Ecto neural progenitor cell (in vitro differentiated cells): Measurements from ENCODE around the gene BICRAL.
"Not testable (repeated sequence)": the region's sequence is repeated elsewhere in the genome, so short reads cannot be mapped to it uniquely, and the experiment has no call there.

Source experiments
- DNase-seq: peaks from one replicate; pipeline ENCODE4 v3.0.0-alpha.2; 2018; ENCODE audit warnings: low spot score

The BICRAL gene

DNA sequence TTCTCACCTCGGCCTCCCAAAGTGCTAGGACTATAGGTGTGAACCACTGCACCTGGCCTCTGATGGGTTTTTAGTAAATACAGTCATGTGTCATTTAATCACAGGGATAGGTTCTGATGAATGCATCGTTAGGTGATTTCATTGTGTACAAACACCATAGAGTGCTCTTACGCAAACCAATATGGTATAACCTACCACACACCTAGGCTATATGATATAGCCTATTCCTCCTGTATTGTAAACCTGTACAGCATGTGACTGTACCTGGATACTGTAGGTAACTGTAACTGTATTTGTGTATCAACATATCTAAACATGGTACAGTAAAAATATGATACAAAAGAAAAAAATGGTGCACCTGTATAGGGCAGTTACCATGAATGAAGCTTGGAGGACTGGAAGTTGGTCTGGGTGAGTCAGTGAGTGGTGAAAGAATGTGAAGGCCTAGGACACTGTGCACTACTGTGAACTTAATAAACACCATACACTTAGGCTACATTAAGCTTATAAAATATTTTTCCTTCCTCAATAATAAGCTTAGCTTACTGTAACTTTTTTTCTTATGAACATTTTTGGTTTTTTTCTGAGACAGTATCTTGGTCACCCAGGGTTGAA, 10.0 kb downstream of the BICRAL start:
- DNase-seq = no peak

GRCh38 chr6:42795651-42796050, 13.8 kb downstream of the BICRAL start:
- DNase-seq = no peak

- DNase-seq = no peak
Measured at GRCh38 chr6:42796171-42796570, 14.3 kb downstream of the BICRAL start.

GRCh38 chr6:42797696-42798095, 15.8 kb downstream of the BICRAL start:
- DNase-seq = not testable (repeated sequence)

GRCh38 chr6:42805297-42805861, 23.5 kb downstream of the BICRAL start:
- DNase-seq = no peak

DNA sequence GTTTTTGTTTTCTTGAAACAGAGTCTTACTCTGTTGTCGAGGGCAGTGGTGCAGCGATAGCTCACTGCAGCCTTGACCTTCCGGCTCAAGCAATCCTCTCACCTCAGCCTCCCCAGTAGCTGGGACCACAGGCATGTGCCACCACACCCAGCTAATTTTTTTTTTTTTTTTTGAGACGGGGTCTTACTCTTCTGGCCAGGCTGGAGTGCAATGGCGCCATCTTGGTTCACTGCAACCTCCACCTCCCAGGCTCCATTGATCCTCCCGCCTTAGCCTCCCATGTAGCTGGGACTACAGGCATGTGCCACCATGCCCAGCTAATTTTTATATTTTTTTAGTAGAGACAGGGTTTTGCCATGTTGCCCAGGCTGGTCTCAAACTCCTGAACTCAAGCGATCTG, 24.5 kb downstream of the BICRAL start:
- not testable (repeated sequence) for DNase-seq

GRCh38 chr6:42808492-42809483, 26.9 kb downstream of the BICRAL start:
- no peak for DNase-seq

GRCh38 chr6:42813074-42813645, 31.3 kb downstream of the BICRAL start:
- no peak for DNase-seq

DNA sequence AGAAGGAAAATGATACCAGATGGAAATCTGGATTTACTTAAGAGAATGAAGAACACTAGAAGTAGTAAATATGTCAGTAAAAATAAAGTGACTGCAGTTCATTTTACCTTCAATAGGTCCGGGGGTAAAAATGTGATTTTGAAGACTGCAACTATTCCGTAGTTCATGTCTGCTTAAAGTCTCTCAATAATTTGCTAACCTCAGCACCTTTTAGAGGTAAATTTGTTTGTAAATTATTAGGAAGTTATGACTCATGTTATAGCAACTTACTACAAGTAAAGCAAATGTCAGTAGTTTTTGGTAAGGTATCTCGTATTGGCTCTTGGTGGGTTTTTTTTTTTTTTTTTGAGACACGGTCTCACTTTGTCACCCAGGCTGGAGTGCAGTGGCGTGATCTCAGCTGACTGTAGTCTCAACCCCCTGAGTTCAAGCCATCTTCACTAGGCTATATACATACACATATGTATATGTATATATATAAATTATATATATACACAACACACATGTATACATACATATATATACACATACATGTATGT, 32.1 kb downstream of the BICRAL start:
- no peak for DNase-seq

DNA sequence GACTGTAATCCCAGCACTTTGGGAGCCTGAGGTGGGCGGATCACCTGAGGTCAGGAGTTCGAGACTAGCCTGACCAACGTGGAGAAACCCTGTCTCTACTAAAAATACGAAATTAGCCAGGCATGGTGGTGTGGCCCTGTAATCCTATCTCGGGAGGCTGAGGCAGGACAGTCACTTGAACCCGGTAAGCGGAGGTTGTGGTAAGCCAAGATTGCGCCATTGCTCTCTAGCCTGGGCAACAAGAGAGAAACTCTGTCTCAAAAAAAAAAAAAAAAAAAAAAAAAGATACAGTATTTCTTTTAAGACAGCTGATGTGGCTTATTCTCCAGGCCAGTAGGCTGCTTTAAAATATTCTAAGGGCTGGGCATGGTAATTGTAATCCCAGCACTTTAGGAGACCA, 33.9 kb downstream of the BICRAL start:
- DNase-seq = not testable (repeated sequence)

GRCh38 chr6:42817907-42818306, 36.1 kb downstream of the BICRAL start:
- DNase-seq = no peak

GRCh38 chr6:42818416-42818815, 36.6 kb downstream of the BICRAL start:
- no peak for DNase-seq

DNA sequence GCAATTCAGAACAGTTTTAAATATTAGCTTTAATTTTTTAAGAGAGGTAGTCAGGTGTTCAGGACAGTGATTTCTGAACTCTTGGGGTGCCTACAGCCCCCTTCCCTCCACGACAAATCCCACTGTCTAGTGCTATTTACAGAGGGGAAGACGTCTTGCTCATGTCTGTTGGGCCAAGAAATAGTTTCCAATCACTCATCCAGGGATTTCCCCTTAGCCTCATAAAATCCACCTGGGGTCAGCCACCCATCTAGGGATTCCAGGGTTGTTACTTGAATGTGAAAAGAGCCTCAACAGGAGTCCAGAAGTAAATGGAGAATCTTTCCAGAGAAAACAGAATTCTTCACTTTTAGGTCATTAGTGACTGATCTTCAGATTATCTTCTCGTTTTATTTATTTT, 37.0 kb downstream of the BICRAL start:
- no peak for DNase-seq

DNA sequence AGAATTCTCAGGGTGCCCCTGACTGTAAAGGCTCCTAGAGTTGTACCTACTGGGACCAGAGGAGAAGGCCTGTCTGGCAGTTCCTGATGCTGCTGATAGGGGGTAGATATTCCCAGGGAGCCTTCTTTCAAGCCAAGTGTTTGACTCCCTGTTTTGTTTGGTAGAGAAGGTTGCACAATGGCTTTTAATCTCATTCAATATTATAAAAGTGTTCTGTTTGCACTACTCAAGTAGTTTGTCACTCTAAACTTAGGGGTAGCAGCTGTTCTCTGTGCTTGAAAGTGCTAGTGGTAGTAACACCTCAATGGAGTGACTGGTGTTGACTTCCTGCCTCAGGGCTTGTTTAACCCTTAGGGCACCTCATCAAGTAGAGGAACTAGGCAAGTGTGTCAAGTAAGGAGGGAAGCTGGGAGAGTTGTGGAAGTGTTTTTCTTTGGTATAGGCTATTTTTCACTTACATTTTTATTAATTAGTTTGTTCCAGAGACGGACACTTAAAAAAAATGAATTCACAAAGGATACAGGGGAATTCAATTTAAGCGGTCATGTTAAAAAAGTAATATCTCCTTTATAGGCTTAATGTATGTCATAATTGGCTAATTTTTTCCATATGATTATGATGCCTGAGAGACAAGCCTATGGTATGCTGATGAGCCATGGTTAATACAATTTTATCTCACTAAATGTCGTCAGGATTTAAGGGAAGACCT, 38.1 kb downstream of the BICRAL start:
- no peak for DNase-seq

GRCh38 chr6:42820512-42821340, 38.9 kb downstream of the BICRAL start:
- no peak for DNase-seq

GRCh38 chr6:42821341-42821668, 39.5 kb downstream of the BICRAL start:
- DNase-seq = no peak

DNA sequence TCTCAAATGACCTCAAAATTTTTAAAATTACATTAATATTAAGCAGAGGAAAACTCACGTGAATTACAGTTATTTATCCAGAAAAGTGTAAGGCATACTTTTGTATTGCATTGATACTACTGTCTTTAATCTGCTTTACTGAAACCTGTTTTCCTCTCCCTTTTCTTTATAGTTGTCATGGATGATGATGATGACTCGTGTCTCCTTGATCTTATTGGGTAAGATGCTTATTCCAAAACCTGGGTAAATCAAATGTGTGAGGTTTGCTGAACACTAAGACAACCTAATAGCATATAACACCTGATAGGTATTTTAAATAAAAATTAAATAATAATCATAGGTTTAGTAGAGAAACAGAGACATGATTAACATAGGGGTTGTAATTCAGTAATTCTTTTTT, 40.0 kb downstream of the BICRAL start:
- DNase-seq = no peak

DNA sequence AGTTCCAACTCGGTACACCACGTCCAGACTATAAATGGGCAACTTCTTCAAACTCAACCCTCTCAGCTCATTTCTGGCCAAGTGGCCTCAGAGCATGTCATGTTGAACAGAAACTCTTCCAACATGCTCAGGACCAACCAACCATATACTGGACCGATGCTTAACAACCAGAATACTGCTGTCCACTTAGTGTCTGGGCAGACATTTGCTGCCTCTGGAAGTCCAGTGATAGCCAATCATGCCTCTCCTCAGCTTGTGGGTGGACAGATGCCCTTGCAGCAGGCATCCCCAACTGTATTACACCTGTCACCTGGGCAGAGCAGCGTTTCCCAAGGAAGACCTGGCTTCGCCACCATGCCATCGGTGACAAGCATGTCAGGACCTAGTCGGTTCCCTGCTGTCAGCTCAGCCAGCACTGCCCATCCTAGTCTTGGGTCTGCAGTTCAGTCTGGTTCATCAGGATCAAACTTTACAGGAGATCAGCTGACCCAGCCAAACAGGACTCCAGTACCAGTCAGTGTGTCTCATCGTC, 47.8 kb downstream of the BICRAL start:
- DNase-seq = no peak

- DNase-seq = no peak
Measured at GRCh38 chr6:42831237-42831636, 49.4 kb downstream of the BICRAL start.

- DNase-seq = no peak
Measured at GRCh38 chr6:42834056-42834455, 52.2 kb downstream of the BICRAL start.
